Small intestine (tissue), 7 donors: ENCODE results near the gene CDX2. TPM values are rescaled to one million over a fixed set of nuclear protein-coding genes. Genes with fewer than 3 reads are reported as not detected.
A peak's percentile ranks its signal among the peaks of the same experiment; 100 is the strongest.

ENCODE experiments used
- DNase-seq, 2 donors: peaks; one replicate each; pipeline versions ENCODE4 v3.0.0 to v3.0.0-alpha.2; 2013
- FAIRE-seq: peaks from 2 replicates; lab custom pipeline; 2012; peaks lifted over from hg19 to GRCh38; lab: Jason Lieb, UNC
- H3K27ac ChIP-seq, 3 donors: one replicate each; pipeline ENCODE4 v1.5.1; 2013; ENCODE audit warnings: low read length in 2 of 3, mild to moderate bottlenecking in 2 of 3, control low read depth in 1 of 3, inconsistent platforms in 1 of 3, low read depth in 1 of 3, moderate library complexity in 1 of 3
- H3K27me3 ChIP-seq, 3 donors: one replicate each; pipeline ENCODE4 v1.6.1; 2013; ENCODE audit warnings: low read length in 3 of 3, inconsistent platforms in 1 of 3; ENCODE audit not compliant: control insufficient read depth in 3 of 3, insufficient read depth in 3 of 3
- H3K36me3 ChIP-seq, 3 donors: one replicate each; pipeline ENCODE4 v1.6.1; 2013; ENCODE audit warnings: low read length in 3 of 3, inconsistent platforms in 1 of 3, low read depth in 1 of 3, mild to moderate bottlenecking in 1 of 3, moderate library complexity in 1 of 3; ENCODE audit not compliant: control insufficient read depth in 3 of 3, insufficient read depth in 2 of 3
- H3K4me1 ChIP-seq, 3 donors: one replicate each; pipeline ENCODE4 v1.6.1; 2013; ENCODE audit warnings: low read length in 2 of 3, inconsistent platforms in 1 of 3, low read depth in 1 of 3, mild to moderate bottlenecking in 1 of 3, moderate library complexity in 1 of 3; ENCODE audit not compliant: control insufficient read depth in 3 of 3, insufficient read depth in 2 of 3
- H3K4me3 ChIP-seq, 3 donors: one replicate each; pipeline ENCODE4 v1.5.1; 2013; ENCODE audit warnings: low read length in 3 of 3, control low read depth in 1 of 3, inconsistent platforms in 1 of 3, low read depth in 1 of 3, mild to moderate bottlenecking in 1 of 3, moderate library complexity in 1 of 3
- H3K9me3 ChIP-seq, 2 donors: one replicate each; pipeline ENCODE4 v1.6.1; 2013; ENCODE audit warnings: low read depth in 1 of 2, low read length in 1 of 2; ENCODE audit not compliant: control insufficient read depth in 2 of 2, insufficient read depth in 1 of 2
- WGBS, 3 donors: extraction: QIAGEN DNeasy Blood & Tissue Kit; methylation state at CpG; one replicate each; pipeline ENCODE4 v1.1.7; 2013; 5-methylcytosine and 5-hydroxymethylcytosine counted together
- polyA plus RNA-seq, 4 donors: library from polyadenylated mRNA; stranded (reverse) in 3 of 4; unstranded in 1 of 4; fragments of 200-250 nt in 3 of 4; fragments of 120-200 nt in 1 of 4; gene quantifications; one replicate each; pipeline versions ENCODE4 v1.2.1 to v1.2.3, GENCODE V29; 2013
- donor health status: healthy with polysubstance abuse.
- donor health status: control.
- donor health status: control.
- donor health status: Bipolar disorder and iron deficiency.
- donor health status: healthy.

Gene CDX2
- polyA plus RNA-seq, 4 donors = 66.2 to 187 (median 93.4) TPM

- H3K4me3 ChIP-seq = peak overlapping the region; percentile 51 to 90 (median 84)
- WGBS, 3 donors = 2 to 11% (median 9%) methylated on average over 12 of the region's 12 CpGs
- peak overlapping the region; percentile 94 to 98 (median 97) for H3K27ac ChIP-seq
- peaks cover 0 to 7% (median 0%) of the 10 kb centered on the region in 3 donors for H3K36me3 ChIP-seq
- no peaks in the 10 kb centered on the region for H3K9me3 ChIP-seq
- DNase-seq (peak; percentile 66 to 70), FAIRE-seq (no peak)
- H3K27me3 ChIP-seq = peaks cover 0 to 49% (median 22%) of the 10 kb centered on the region in 3 donors
- H3K4me1 ChIP-seq = peaks cover 2 to 33% (median 6%) of the 10 kb centered on the region in 3 donors
Measured at GRCh38 chr13:27976362-27977091, 7.4 kb upstream of the CDX2 start.

- peak; percentile 71 to 86 for DNase-seq
- Histone ChIP-seq H3K27me3 (peaks cover 0 to 46% (median 25%) of the 10 kb centered on the region in 3 donors), H3K4me3 (peak overlapping the region; percentile 44 to 90 (median 84)), H3K4me1 (peaks cover 2 to 36% (median 6%) of the 10 kb centered on the region in 3 donors), H3K9me3 (no peaks in the 10 kb centered on the region), H3K27ac (peak overlapping the region; percentile 94 to 98 (median 97)), H3K36me3 (peaks cover 0 to 7% (median 0%) of the 10 kb centered on the region in 3 donors)
- FAIRE-seq = no peak
- WGBS, 3 donors = 3 to 6% (median 3%) methylated on average over 45 to 51 of the region's 51 CpGs
Measured at GRCh38 chr13:27975564-27976361, 6.6 kb upstream of the CDX2 start.

GRCh38 chr13:27973961-27974662 lies 5.0 kb upstream of the CDX2 start:
- H3K27ac ChIP-seq = peak overlapping the region; percentile 22 to 98 (median 45)
- no peak overlapping the region for H3K4me3 ChIP-seq
- H3K36me3 ChIP-seq = peaks cover 0 to 7% (median 0%) of the 10 kb centered on the region in 3 donors
- FAIRE-seq (no peak), DNase-seq (peak; percentile 73 to 77)
- H3K9me3 ChIP-seq = no peaks in the 10 kb centered on the region
- H3K27me3 ChIP-seq = peaks cover 0 to 42% (median 28%) of the 10 kb centered on the region in 3 donors
- 17 to 22% (median 19%) methylated on average over 7 of the region's 7 CpGs for WGBS, 3 donors
- H3K4me1 ChIP-seq = peaks cover 2 to 36% (median 6%) of the 10 kb centered on the region in 3 donors

- FAIRE-seq = no peak
- peak overlapping the region; percentile 30 to 98 (median 76) for H3K27ac ChIP-seq
- no peak overlapping the region for H3K4me3 ChIP-seq
- H3K27me3 ChIP-seq = peaks cover 0 to 48% (median 29%) of the 10 kb centered on the region in 3 donors
- 40 to 57% (median 41%) methylated on average over 5 of the region's 5 CpGs for WGBS, 3 donors
- peaks cover 0 to 7% (median 0%) of the 10 kb centered on the region in 3 donors for H3K36me3 ChIP-seq
- peaks cover 2 to 36% (median 6%) of the 10 kb centered on the region in 3 donors for H3K4me1 ChIP-seq
- peak in 1 of 2 donors; percentile 40 for DNase-seq
- no peaks in the 10 kb centered on the region for H3K9me3 ChIP-seq
Measured at GRCh38 chr13:27973291-27973690, 4.2 kb upstream of the CDX2 start.

- Histone ChIP-seq H3K4me1 (peaks cover 2 to 36% (median 6%) of the 10 kb centered on the region in 3 donors), H3K27ac (peak overlapping the region; percentile 75 to 98 (median 78)), H3K36me3 (peaks cover 0 to 11% (median 0%) of the 10 kb centered on the region in 3 donors), H3K9me3 (no peaks in the 10 kb centered on the region), H3K4me3 (no peak overlapping the region), H3K27me3 (peaks cover 0 to 57% (median 35%) of the 10 kb centered on the region in 3 donors)
- 16 to 48% (median 38%) methylated on average over 2 of the region's 2 CpGs for WGBS, 3 donors
- no peak for FAIRE-seq
- DNase-seq = peak; percentile 63 to 86
Measured at GRCh38 chr13:27972478-27972820, 3.3 kb upstream of the CDX2 start.

- no peak for FAIRE-seq
- H3K4me1 ChIP-seq = peaks cover 2 to 36% (median 6%) of the 10 kb centered on the region in 3 donors
Measured at GRCh38 chr13:27971776-27972477, 2.8 kb upstream of the CDX2 start.

GRCh38 chr13:27971236-27971645 lies 2.1 kb upstream of the CDX2 start:
- FAIRE-seq (no peak), DNase-seq (peak in 1 of 2 donors; percentile 65)
- peak overlapping the region; percentile 75 to 98 (median 78) for H3K27ac ChIP-seq
- peaks cover 0 to 19% (median 0%) of the 10 kb centered on the region in 3 donors for H3K36me3 ChIP-seq
- peaks cover 2 to 36% (median 6%) of the 10 kb centered on the region in 3 donors for H3K4me1 ChIP-seq
- whole genome bisulfite sequencing, 3 donors = 10 to 24% (median 19%) methylated on average over 13 of the region's 13 CpGs
- peaks cover 0 to 52% (median 41%) of the 10 kb centered on the region in 3 donors for H3K27me3 ChIP-seq
- no peaks in the 10 kb centered on the region for H3K9me3 ChIP-seq
- peak overlapping the region in 2 of 3 donors; percentile 18 to 38 for H3K4me3 ChIP-seq

More at GRCh38 chr13:27971776-27972477, 2.8 kb upstream of the CDX2 start:
- 18 to 44% (median 22%) methylated on average over 7 of the region's 7 CpGs for WGBS, 3 donors
- peak overlapping the region; percentile 75 to 98 (median 78) for H3K27ac ChIP-seq
- H3K9me3 ChIP-seq = no peaks in the 10 kb centered on the region
- H3K4me3 ChIP-seq = no peak overlapping the region
- DNase-seq = peak; percentile 27 to 66
- peaks cover 0 to 12% (median 0%) of the 10 kb centered on the region in 3 donors for H3K36me3 ChIP-seq
- H3K27me3 ChIP-seq = peaks cover 0 to 57% (median 38%) of the 10 kb centered on the region in 3 donors
